ENCODE data around the gene SPON1.

Gene SPON1

GRCh38 chr11:14036469-14036868 lies 73.9 kb downstream of the SPON1 start:
- DNase-seq (ENCODE audit: low spot score) = no peak

GRCh38 chr11:14041040-14041439 lies 78.5 kb downstream of the SPON1 start:
- peak; percentile 13 for DNase-seq (ENCODE audit: low spot score)

GRCh38 chr11:14041565-14041964 lies 79.0 kb downstream of the SPON1 start:
- no peak for DNase-seq (ENCODE audit: low spot score)

GRCh38 chr11:14042686-14043465 lies 80.4 kb downstream of the SPON1 start:
- DNase-seq (ENCODE audit: low spot score) = no peak

- no peak for DNase-seq (ENCODE audit: low spot score)
Observed at GRCh38 chr11:14044916-14045315, 82.4 kb downstream of the SPON1 start.

- no peak for DNase-seq (ENCODE audit: low spot score)
Observed at GRCh38 chr11:14045417-14045816, 82.9 kb downstream of the SPON1 start.

- DNase-seq (ENCODE audit: low spot score) = no peak
Observed at GRCh38 chr11:14052198-14052597, 89.7 kb downstream of the SPON1 start.

GRCh38 chr11:14054116-14055107 lies 91.9 kb downstream of the SPON1 start:
- peak; percentile 35 for DNase-seq (ENCODE audit: low spot score)

- no peak for DNase-seq (ENCODE audit: low spot score)
Observed at GRCh38 chr11:14055936-14056335, 93.4 kb downstream of the SPON1 start.

GRCh38 chr11:14058061-14058460 lies 95.5 kb downstream of the SPON1 start:
- no peak for DNase-seq (ENCODE audit: low spot score)

- no peak for DNase-seq (ENCODE audit: low spot score)
Observed at GRCh38 chr11:14059491-14059890, 97.0 kb downstream of the SPON1 start.

- no peak for DNase-seq (ENCODE audit: low spot score)
Observed at GRCh38 chr11:14061721-14062120, 99.2 kb downstream of the SPON1 start.

GRCh38 chr11:14065141-14065540 lies 102.6 kb downstream of the SPON1 start:
- no peak for DNase-seq (ENCODE audit: low spot score)

GRCh38 chr11:14065681-14066080 lies 103.2 kb downstream of the SPON1 start:
- no peak for DNase-seq (ENCODE audit: low spot score)

- no peak for DNase-seq (ENCODE audit: low spot score)
Observed at GRCh38 chr11:14067686-14068085, 105.2 kb downstream of the SPON1 start.

GRCh38 chr11:14070896-14071295 lies 108.4 kb downstream of the SPON1 start:
- DNase-seq (ENCODE audit: low spot score) = no peak

- peak; percentile 30 for DNase-seq (ENCODE audit: low spot score)
Observed at GRCh38 chr11:14073849-14074476, 111.4 kb downstream of the SPON1 start.

- no peak for DNase-seq (ENCODE audit: low spot score)
Observed at GRCh38 chr11:14075118-14076078, 112.9 kb downstream of the SPON1 start.

- DNase-seq (ENCODE audit: low spot score) = no peak
Observed at GRCh38 chr11:14079011-14079410, 116.5 kb downstream of the SPON1 start.

- no peak for DNase-seq (ENCODE audit: low spot score)
Observed at GRCh38 chr11:14079797-14080196, 117.3 kb downstream of the SPON1 start.

- no peak for DNase-seq (ENCODE audit: low spot score)
Observed at GRCh38 chr11:14081581-14082231, 119.2 kb downstream of the SPON1 start.
